ENCODE measurements around the gene MUC4. TPM values are rescaled to one million over a fixed set of nuclear protein-coding genes. Genes with fewer than 3 reads are reported as not detected.

MUC4 gene
- total and polyA plus RNA-seq, 10 of the 15 experiments (the other 5 are each of a cell fraction or from before 2014, with no cell fraction given) = 0.02 to 0.46 (median 0.27) TPM; not detected in 4

DNA sequence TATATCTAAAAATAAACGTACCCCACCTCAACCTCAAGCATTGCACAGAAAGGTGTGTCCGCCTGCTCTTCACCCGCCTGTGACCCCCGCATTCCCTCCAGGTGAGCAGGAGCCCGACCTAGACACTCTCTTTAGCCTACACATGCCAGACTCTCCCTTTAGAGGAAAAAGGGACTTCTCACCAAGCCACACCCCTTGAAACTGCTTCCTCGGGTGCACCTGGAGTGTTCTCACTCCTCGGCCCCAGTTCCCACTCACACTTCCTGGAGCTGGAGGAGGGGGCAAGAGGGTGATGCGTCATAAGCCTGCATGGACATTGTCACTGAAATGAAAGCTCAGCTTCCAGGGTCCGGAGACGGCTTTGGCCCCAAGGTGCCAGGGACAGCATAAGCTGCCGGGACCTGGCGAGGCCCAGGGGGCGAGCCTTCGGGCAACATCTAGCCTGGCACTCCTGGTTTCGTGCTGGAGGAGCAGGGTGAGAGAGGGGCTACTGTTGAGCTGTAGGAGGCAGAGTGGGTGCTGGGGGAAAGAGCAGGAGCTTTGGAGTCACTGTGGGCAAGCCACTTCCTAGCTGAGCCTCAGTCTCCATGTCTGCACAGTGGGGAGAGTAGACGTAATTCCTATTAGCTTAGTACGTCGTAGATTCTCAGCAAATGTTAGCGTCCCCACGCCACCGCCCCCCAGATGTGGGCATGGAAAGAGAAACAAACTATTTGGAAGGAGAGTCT lies 9.8 kb upstream of the MUC4 start:
- no peak for DNase-seq (ENCODE audit: low read depth, low spot score)
- RAD21 ChIA-PET (ENCODE audit: unreplicated experiment) = no interaction called here

DNA sequence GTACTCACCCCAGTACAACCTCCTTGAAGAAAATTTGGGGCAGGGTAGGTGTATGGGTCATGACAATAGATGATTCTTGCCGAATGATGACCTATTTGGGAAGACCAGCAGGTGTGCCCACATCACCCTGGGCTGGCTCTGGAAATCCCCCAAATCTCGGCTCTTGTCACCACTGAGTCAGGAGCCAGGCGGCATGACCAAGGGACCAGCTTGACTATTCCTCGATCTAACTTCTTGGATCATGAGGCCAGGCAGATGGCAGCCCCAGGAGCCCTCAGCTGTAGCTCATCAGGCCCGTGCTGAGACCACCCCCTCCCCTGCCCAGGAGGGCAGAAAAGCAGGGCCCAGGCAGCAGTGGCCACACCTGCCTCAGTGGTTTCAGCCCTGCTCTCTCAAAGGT lies 9.2 kb upstream of the MUC4 start:
- ChIA-PET CTCF (no interaction called here), RAD21 (ENCODE audit: unreplicated experiment) (no interaction called here), SMC1A (ENCODE audit: uncharacterized antibody, unreplicated experiment) (no interaction called here), POLR2A (no interaction called here)
- Histone ChIP-seq H2AFZ (ENCODE audit: control insufficient read depth, low read depth, low read length) (no peak overlapping the region), H3K27me3 (replicated peaks in 1 of 2; ENCODE audit: control insufficient read depth in 2 of 2, insufficient read depth in 2 of 2, low read length in 1 of 2) (no peaks in the 10 kb centered on the region), H3K9ac (ENCODE audit: control insufficient read depth, insufficient read depth, low read length) (no peak overlapping the region), H3K4me3 (no peak overlapping the region), H3K4me1 (ENCODE audit: control insufficient read depth, insufficient read depth, low read length) (no peaks in the 10 kb centered on the region), H4K20me1 (ENCODE audit: control insufficient read depth, insufficient read depth) (no peaks in the 10 kb centered on the region), H3K9me3 (replicated peaks; ENCODE audit: control insufficient read depth, insufficient read depth, low read length) (no peaks in the 10 kb centered on the region), H3K79me2 (ENCODE audit: control insufficient read depth, insufficient read depth, low read length) (no peaks in the 10 kb centered on the region), H3K4me2 (ENCODE audit: control insufficient read depth, insufficient read depth) (no peak overlapping the region), H3K27ac (ENCODE audit: control insufficient read depth, insufficient read depth) (no peak overlapping the region), H3K36me3 (ENCODE audit: control insufficient read depth in 2 of 2, insufficient read depth in 2 of 2, low read length in 1 of 2) (no peaks in the 10 kb centered on the region)
- 10% methylated on average over 5 of the region's 5 CpGs for WGBS (ENCODE audit: insufficient coverage, insufficient replicate concordance, low lambda C conversion rate, missing lambda C conversion rate)
- DNase-seq (ENCODE audit: low read depth, low spot score) (no peak), ATAC-seq (no peak), FAIRE-seq (no peak)
- BruUV-seq (replicated peaks) = no TSS peak
- in situ Hi-C loops (cut with MboI) = no loop called here
- intact Hi-C loops (cut with micrococcal nuclease; ENCODE audit: unreplicated experiment) = no loop called here
- TF ChIP-seq EED (IDR thresholded peaks at IDR 0.05; ENCODE audit: low read depth) (no peak), SMARCA5 (IDR thresholded peaks at IDR 0.05) (no peak), RAD51 (IDR thresholded peaks at IDR 0.05) (no peak), RFX5 (IDR thresholded peaks at IDR 0.05; ENCODE audit: low read depth, low read length) (no peak), MTA3 (IDR thresholded peaks at IDR 0.05; ENCODE audit: borderline replicate concordance, low read length) (no peak), SIN3A (IDR thresholded peaks at IDR 0.05; ENCODE audit: low read depth, low read length) (no peak), JUND (IDR thresholded peaks at IDR 0.05; ENCODE audit: low read depth, low read length) (no peak), POLR2AphosphoS2 (IDR thresholded peaks at IDR 0.05; ENCODE audit: low read depth, low read length) (no peak), POLR2A (IDR thresholded peaks at IDR 0.05; ENCODE audit: low read depth, low read length) (no peak), RAD21 (IDR thresholded peaks at IDR 0.05; ENCODE audit: insufficient read depth, low read depth, low read length) (no peak)
- TF ChIP-seq, protein P1, sequence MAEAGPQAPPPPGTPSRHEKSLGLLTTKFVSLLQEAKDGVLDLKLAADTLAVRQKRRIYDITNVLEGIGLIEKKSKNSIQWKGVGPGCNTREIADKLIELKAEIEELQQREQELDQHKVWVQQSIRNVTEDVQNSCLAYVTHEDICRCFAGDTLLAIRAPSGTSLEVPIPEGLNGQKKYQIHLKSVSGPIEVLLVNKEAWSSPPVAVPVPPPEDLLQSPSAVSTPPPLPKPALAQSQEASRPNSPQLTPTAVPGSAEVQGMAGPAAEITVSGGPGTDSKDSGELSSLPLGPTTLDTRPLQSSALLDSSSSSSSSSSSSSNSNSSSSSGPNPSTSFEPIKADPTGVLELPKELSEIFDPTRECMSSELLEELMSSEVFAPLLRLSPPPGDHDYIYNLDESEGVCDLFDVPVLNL (IDR thresholded peaks at IDR 0.05; ENCODE audit: low read depth, low read length) = no peak
- TF ChIP-seq, protein P2, sequence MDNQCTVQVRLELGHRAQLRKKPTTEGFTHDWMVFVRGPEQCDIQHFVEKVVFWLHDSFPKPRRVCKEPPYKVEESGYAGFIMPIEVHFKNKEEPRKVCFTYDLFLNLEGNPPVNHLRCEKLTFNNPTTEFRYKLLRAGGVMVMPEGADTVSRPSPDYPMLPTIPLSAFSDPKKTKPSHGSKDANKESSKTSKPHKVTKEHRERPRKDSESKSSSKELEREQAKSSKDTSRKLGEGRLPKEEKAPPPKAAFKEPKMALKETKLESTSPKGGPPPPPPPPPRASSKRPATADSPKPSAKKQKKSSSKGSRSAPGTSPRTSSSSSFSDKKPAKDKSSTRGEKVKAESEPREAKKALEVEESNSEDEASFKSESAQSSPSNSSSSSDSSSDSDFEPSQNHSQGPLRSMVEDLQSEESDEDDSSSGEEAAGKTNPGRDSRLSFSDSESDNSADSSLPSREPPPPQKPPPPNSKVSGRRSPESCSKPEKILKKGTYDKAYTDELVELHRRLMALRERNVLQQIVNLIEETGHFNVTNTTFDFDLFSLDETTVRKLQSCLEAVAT (IDR thresholded peaks at IDR 0.05) = no peak
- TF ChIP-seq, protein P3, sequence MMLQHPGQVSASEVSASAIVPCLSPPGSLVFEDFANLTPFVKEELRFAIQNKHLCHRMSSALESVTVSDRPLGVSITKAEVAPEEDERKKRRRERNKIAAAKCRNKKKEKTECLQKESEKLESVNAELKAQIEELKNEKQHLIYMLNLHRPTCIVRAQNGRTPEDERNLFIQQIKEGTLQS (IDR thresholded peaks at IDR 0.05; ENCODE audit: borderline replicate concordance, extremely low read depth, low read depth, low read length) = no peak

More for the DNA sequence above, 9.8 kb upstream of the MUC4 start:
- SMC1A ChIA-PET (ENCODE audit: uncharacterized antibody, unreplicated experiment) = no interaction called here
- H3K4me2 ChIP-seq (ENCODE audit: control insufficient read depth, insufficient read depth) = no peak overlapping the region
- H3K27me3 ChIP-seq (replicated peaks in 1 of 2; ENCODE audit: control insufficient read depth in 2 of 2, insufficient read depth in 2 of 2, low read length in 1 of 2) = no peaks in the 10 kb centered on the region
- intact Hi-C loops (cut with micrococcal nuclease; ENCODE audit: unreplicated experiment) = no loop called here
- no peak overlapping the region for H2AFZ ChIP-seq (ENCODE audit: control insufficient read depth, low read depth, low read length)
- no peaks in the 10 kb centered on the region for H3K9me3 ChIP-seq (replicated peaks; ENCODE audit: control insufficient read depth, insufficient read depth, low read length)
- no peaks in the 10 kb centered on the region for H3K36me3 ChIP-seq (ENCODE audit: control insufficient read depth in 2 of 2, insufficient read depth in 2 of 2, low read length in 1 of 2)
- FAIRE-seq (no peak), ATAC-seq (no peak)
- WGBS (ENCODE audit: insufficient coverage, insufficient replicate concordance, low lambda C conversion rate, missing lambda C conversion rate) = 56% methylated on average over 21 of the region's 21 CpGs
- CTCF ChIA-PET = no interaction called here
- H3K79me2 ChIP-seq (ENCODE audit: control insufficient read depth, insufficient read depth, low read length) = no peaks in the 10 kb centered on the region
- no peak overlapping the region for H3K4me3 ChIP-seq
- H3K4me1 ChIP-seq (ENCODE audit: control insufficient read depth, insufficient read depth, low read length) = no peaks in the 10 kb centered on the region
- no peaks in the 10 kb centered on the region for H4K20me1 ChIP-seq (ENCODE audit: control insufficient read depth, insufficient read depth)
- no peak overlapping the region for H3K27ac ChIP-seq (ENCODE audit: control insufficient read depth, insufficient read depth)
- in situ Hi-C loops (cut with MboI) = no loop called here
- POLR2A ChIA-PET = interaction anchor here (0.6 kb wide), 1 partner anchor 1710 kb away, joined by 3 read pairs; no protein-coding TSS in a partner anchor
- no peak overlapping the region for H3K9ac ChIP-seq (ENCODE audit: control insufficient read depth, insufficient read depth, low read length)
- no TSS peak for BruUV-seq (replicated peaks)
- TF ChIP-seq CBX5 (IDR thresholded peaks at IDR 0.05; ENCODE audit: low read depth) = no peak
- TF ChIP-seq, protein P4, sequence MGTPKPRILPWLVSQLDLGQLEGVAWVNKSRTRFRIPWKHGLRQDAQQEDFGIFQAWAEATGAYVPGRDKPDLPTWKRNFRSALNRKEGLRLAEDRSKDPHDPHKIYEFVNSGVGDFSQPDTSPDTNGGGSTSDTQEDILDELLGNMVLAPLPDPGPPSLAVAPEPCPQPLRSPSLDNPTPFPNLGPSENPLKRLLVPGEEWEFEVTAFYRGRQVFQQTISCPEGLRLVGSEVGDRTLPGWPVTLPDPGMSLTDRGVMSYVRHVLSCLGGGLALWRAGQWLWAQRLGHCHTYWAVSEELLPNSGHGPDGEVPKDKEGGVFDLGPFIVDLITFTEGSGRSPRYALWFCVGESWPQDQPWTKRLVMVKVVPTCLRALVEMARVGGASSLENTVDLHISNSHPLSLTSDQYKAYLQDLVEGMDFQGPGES (IDR thresholded peaks at IDR 0.05) = no peak

Measured in GM12878 (cell line).